Measurements from ENCODE around the gene CORO7. TPM values are rescaled to one million over a fixed set of nuclear protein-coding genes. Genes with fewer than 3 reads are reported as not detected.
A peak's percentile ranks its signal among the peaks of the same experiment; 100 is the strongest.

The CORO7 gene
- total and polyA plus RNA-seq, 9 of the 15 experiments (the other 6 are each of a cell fraction or from before 2014, with no cell fraction given): 0.45 to 77.2 (median 18.7) TPM

DNA sequence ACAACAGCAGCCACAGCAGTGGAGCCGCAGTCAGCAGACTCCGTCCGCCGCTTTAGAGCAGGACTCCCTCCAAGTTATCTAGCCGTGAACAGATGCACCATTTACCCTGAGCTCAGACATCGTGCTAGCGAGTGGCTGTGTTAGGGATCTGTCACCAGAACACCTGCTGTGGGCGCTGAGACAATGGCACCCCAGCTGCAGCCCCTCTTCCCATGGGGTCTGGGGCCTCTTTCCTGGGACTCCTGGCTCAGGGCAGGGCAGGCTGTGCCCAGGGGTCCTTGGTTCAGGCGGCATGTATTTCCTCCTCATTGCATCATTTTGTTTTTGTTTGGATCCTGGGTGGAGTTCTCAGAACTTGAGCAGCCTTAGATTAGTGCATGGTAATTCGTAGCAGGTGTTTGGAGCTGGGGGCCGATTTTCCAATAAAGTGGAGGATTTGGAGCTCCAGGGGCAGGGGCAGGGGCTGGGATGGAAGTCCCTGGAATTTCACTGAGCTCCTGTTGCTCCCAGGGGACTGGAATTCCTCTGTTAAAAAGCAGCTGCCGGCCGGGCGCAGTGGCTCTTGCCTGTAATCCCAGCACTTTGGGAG, 34.6 kb upstream of the CORO7 start (continued):
- TF ChIP-seq ATF4 (CRISPR knock-in tag; IDR thresholded peaks at IDR 0.05) (peak; percentile 90), NFE2L1 (tag; IDR thresholded peaks at IDR 0.05; ENCODE audit: borderline replicate concordance, low read depth) (no peak), POLR2G (IDR thresholded peaks at IDR 0.05; ENCODE audit: low read depth, low read length) (no peak), TAF1 (IDR thresholded peaks at IDR 0.05; ENCODE audit: control insufficient read depth, extremely low read depth, insufficient read depth, low read length, severe bottlenecking) (no peak), COPS2 (conservative IDR thresholded peaks at IDR 0.05) (no peak), SETDB1 (IDR thresholded peaks at IDR 0.05; ENCODE audit: low read length) (no peak), PCBP2 (IDR thresholded peaks at IDR 0.05; ENCODE audit: low read depth, low read length, poor library complexity, severe bottlenecking) (no peak), GTF2A2 (tag; IDR thresholded peaks at IDR 0.05) (0 out of 2 replicates have a peak, but pooled peaks have one; percentile 54), YBX1 (IDR thresholded peaks at IDR 0.05) (no peak), CLOCK (CRISPR knock-in tag; IDR thresholded peaks at IDR 0.05; ENCODE audit: borderline replicate concordance) (no peak), SNRNP70 (optimal IDR thresholded peaks at IDR 0.05; ENCODE audit: low read depth, low read length) (no peak), ZNF282 (CRISPR knock-in tag; IDR thresholded peaks at IDR 0.05) (no peak), ZNF239 (CRISPR knock-in tag; IDR thresholded peaks at IDR 0.05) (peak; percentile 73), IFI16 (CRISPR knock-in tag; IDR thresholded peaks at IDR 0.05) (peak; percentile 91), TAF7 (tag; IDR thresholded peaks at IDR 0.05) (no peak), NFXL1 (CRISPR knock-in tag; IDR thresholded peaks at IDR 0.05) (peak; percentile 78; the same call in 1 of the 2 replicates), XRCC3 (IDR thresholded peaks at IDR 0.05) (no peak), HDAC1 (IDR thresholded peaks at IDR 0.05) (no peak)
- TF ChIP-seq, protein P1, sequence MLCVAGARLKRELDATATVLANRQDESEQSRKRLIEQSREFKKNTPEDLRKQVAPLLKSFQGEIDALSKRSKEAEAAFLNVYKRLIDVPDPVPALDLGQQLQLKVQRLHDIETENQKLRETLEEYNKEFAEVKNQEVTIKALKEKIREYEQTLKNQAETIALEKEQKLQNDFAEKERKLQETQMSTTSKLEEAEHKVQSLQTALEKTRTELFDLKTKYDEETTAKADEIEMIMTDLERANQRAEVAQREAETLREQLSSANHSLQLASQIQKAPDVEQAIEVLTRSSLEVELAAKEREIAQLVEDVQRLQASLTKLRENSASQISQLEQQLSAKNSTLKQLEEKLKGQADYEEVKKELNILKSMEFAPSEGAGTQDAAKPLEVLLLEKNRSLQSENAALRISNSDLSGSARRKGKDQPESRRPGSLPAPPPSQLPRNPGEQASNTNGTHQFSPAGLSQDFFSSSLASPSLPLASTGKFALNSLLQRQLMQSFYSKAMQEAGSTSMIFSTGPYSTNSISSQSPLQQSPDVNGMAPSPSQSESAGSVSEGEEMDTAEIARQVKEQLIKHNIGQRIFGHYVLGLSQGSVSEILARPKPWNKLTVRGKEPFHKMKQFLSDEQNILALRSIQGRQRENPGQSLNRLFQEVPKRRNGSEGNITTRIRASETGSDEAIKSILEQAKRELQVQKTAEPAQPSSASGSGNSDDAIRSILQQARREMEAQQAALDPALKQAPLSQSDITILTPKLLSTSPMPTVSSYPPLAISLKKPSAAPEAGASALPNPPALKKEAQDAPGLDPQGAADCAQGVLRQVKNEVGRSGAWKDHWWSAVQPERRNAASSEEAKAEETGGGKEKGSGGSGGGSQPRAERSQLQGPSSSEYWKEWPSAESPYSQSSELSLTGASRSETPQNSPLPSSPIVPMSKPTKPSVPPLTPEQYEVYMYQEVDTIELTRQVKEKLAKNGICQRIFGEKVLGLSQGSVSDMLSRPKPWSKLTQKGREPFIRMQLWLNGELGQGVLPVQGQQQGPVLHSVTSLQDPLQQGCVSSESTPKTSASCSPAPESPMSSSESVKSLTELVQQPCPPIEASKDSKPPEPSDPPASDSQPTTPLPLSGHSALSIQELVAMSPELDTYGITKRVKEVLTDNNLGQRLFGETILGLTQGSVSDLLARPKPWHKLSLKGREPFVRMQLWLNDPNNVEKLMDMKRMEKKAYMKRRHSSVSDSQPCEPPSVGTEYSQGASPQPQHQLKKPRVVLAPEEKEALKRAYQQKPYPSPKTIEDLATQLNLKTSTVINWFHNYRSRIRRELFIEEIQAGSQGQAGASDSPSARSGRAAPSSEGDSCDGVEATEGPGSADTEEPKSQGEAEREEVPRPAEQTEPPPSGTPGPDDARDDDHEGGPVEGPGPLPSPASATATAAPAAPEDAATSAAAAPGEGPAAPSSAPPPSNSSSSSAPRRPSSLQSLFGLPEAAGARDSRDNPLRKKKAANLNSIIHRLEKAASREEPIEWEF (CRISPR knock-in tag; IDR thresholded peaks at IDR 0.05): no peak

All from K562 (cell line).